HG03520 (cell line): ENCODE data around the gene TEX28.
"Not testable (repeated sequence)": the region's sequence is repeated elsewhere in the genome, so short reads cannot be mapped to it uniquely, and the experiment has no call there.

ENCODE experiments used
- ATAC-seq: cut with Tn5 transposase; IDR thresholded peaks from one replicate; pipeline ENCODE4 v1.9.1; 2021; ENCODE audit warnings: mild to moderate bottlenecking, moderate library complexity; ENCODE audit not compliant: unreplicated experiment

TEX28 gene

GRCh38 chrX:154248076-154248475, 46.8 kb downstream of the TEX28 start:
- ATAC-seq = not testable (repeated sequence)

GRCh38 chrX:154247377-154248045, 47.4 kb downstream of the TEX28 start:
- peak; percentile 88 for ATAC-seq

DNA sequence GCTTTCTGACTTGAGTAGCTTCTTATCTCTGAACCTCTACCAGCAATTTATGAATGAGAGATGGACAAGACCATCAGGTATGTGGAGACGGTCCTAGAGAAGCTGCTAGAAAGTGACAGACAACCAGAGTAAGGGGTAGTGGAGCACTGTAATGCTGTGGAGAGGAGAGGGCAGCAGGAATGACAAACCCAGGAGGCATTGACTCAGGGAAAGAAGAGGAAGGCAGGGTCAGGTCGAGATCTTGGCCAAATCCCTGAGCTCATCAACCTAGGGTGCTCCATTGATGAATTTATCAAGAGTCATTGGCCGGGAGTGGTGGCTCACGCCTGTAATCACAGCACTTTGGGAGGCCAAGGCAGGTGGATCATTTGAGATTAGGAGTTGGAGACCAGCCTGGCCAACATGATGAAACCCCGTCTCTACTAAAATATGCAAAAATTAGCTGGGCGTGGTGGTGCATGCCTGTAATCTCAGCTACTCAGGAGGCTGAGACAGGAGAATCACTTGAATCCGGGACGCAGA, 54.9 kb downstream of the TEX28 start:
- ATAC-seq = not testable (repeated sequence)

- not testable (repeated sequence) for ATAC-seq
Measured at GRCh38 chrX:154238939-154239559, 55.9 kb downstream of the TEX28 start.

- ATAC-seq = not testable (repeated sequence)
Measured at GRCh38 chrX:154233620-154234019, 61.3 kb downstream of the TEX28 start.

DNA sequence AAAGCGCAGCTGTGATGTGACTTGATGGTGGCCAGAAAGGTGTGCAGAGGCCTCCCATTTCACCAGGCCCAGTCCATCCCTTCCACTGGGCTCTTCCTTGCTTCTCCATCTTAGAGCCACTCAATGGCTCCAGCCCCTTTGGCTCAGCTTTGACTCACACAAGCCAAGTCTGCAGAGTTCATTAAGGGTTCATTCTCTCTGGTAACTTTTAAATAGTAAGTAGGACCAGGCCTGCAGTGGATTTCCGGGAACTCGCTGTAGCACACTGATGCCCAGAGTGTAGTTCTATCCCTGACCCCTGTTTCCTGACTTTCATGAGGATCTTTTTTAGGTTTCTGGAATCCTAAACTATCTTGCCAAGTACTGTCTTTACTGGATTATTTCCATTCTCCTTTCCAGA, 63.5 kb downstream of the TEX28 start:
- not testable (repeated sequence) for ATAC-seq

GRCh38 chrX:154226706-154227105, 68.2 kb downstream of the TEX28 start:
- ATAC-seq = not testable (repeated sequence)

- not testable (repeated sequence) for ATAC-seq
Measured at GRCh38 chrX:154225292-154225691, 69.6 kb downstream of the TEX28 start.
